MM.1S (cell line): ENCODE results near the gene SWSAP1.
A peak's percentile ranks its signal among the peaks of the same experiment; 100 is the strongest.

Experiments
- DNase-seq: peaks from one replicate; pipeline ENCODE4 v3.0.0-alpha.2; 2015
- H2AFZ ChIP-seq: fragments of 300-600 bp; sonication (generic); 2 replicates; pipeline ENCODE4 v1.6.0; 2016; ENCODE audit warnings: antibody characterized with exemption, low read length
- H3F3A ChIP-seq: fragments of 300-600 bp; sonication (generic); 2 replicates; pipeline ENCODE4 v1.6.1; 2016; ENCODE audit warnings: mild to moderate bottlenecking, antibody characterized with exemption, low read length, moderate library complexity, mixed read lengths; ENCODE audit not compliant: insufficient read depth
- H3K27ac ChIP-seq: fragments of 300-600 bp; sonication (generic); 2 replicates; pipeline ENCODE4 v1.5.1; 2016; ENCODE audit warnings: mild to moderate bottlenecking, low read length
- H3K27me3 ChIP-seq: fragments of 300-600 bp; sonication (generic); replicated peaks from 2 replicates; pipeline ENCODE4 v1.6.0; 2016; ENCODE audit warnings: low read length; ENCODE audit not compliant: insufficient read depth
- H3K36me3 ChIP-seq: fragments of 300-600 bp; sonication (generic); replicated peaks from 2 replicates; pipeline ENCODE4 v1.6.1; 2016; ENCODE audit warnings: mild to moderate bottlenecking, low read length, mixed read lengths; ENCODE audit not compliant: insufficient read depth
- H3K4me1 ChIP-seq: fragments of 300-600 bp; sonication (generic); 2 replicates; pipeline ENCODE4 v1.6.1; 2016; ENCODE audit warnings: low read length, mixed read lengths
- H3K4me2 ChIP-seq: fragments of 300-600 bp; sonication (generic); 2 replicates; pipeline ENCODE4 v1.6.0; 2016; ENCODE audit warnings: low read depth, low read length
- H3K4me3 ChIP-seq: fragments of 300-600 bp; sonication (generic); 2 replicates; pipeline ENCODE4 v1.5.1; 2016; ENCODE audit warnings: low read length, mixed read lengths
- H3K79me2 ChIP-seq: fragments of 300-600 bp; sonication (generic); 2 replicates; pipeline ENCODE4 v1.6.1; 2016; ENCODE audit warnings: mixed run types, low read length, mixed read lengths
- H3K9ac ChIP-seq: fragments of 300-600 bp; sonication (generic); 2 replicates; pipeline ENCODE4 v1.6.1; 2016; ENCODE audit warnings: low read length, mixed read lengths
- H3K9me2 ChIP-seq: fragments of 300-600 bp; sonication (generic); replicated peaks from 2 replicates; pipeline ENCODE4 v1.6.1; 2016; ENCODE audit warnings: mild to moderate bottlenecking, low read length, mixed read lengths; ENCODE audit not compliant: insufficient read depth
- H3K9me3 ChIP-seq: fragments of 300-600 bp; sonication (generic); replicated peaks from 2 replicates; pipeline ENCODE4 v1.6.1; 2016; ENCODE audit warnings: mild to moderate bottlenecking, low read length, mixed read lengths; ENCODE audit not compliant: insufficient read depth
- H4K20me1 ChIP-seq: fragments of 300-600 bp; sonication (generic); 2 replicates; pipeline ENCODE4 v1.6.1; 2016; ENCODE audit warnings: mild to moderate bottlenecking, low read length, moderate library complexity, mixed read lengths; ENCODE audit not compliant: insufficient read depth
- CTCF ChIP-seq: fragments of 300-600 bp; sonication (generic); IDR thresholded peaks from 2 replicates; pipeline ENCODE4 v1.5.1; 2016; ENCODE audit warnings: antibody characterized with exemption, low read length, mixed read lengths
- EZH2 ChIP-seq: fragments of 300-600 bp; sonication (generic); optimal IDR thresholded peaks from 2 replicates; pipeline ENCODE3; 2017; ENCODE audit warnings: low read depth, mild to moderate bottlenecking, antibody characterized with exemption, low read length, mixed read lengths
- EZH2phosphoT487 ChIP-seq: fragments of 300-600 bp; sonication (generic); IDR thresholded peaks from 2 replicates; pipeline ENCODE4 v1.6.1; 2018; ENCODE audit warnings: antibody characterized with exemption, low read length

Gene SWSAP1

GRCh38 chr19:11379857-11380350 is 5.4 kb downstream of the SWSAP1 start:
- H3K4me1 ChIP-seq: peaks cover 30% of the 10 kb centered on the region
- peak overlapping the region; percentile 93 for H2AFZ ChIP-seq
- peak overlapping the region; percentile 80; the same call in 1 of the 2 replicates for H3K9ac ChIP-seq
- peaks cover 20% of the 10 kb centered on the region; the same call in 1 of the 2 replicates for H3F3A ChIP-seq
- H3K79me2 ChIP-seq: peaks cover 12% of the 10 kb centered on the region
- no peaks in the 10 kb centered on the region for H4K20me1 ChIP-seq
- H3K27me3 ChIP-seq: peaks cover 21% of the 10 kb centered on the region
- DNase-seq: no peak
- H3K9me3 ChIP-seq: no peaks in the 10 kb centered on the region
- peak overlapping the region; percentile 92; the same call in 1 of the 2 replicates for H3K27ac ChIP-seq
- no peaks in the 10 kb centered on the region for H3K36me3 ChIP-seq
- no peaks in the 10 kb centered on the region for H3K9me2 ChIP-seq
- peak overlapping the region; percentile 88 for H3K4me3 ChIP-seq
- TF ChIP-seq EZH2 (no peak), EZH2phosphoT487 (no peak), CTCF (no peak)
- H3K4me2 ChIP-seq: peak overlapping the region; percentile 79

- Histone ChIP-seq H3K4me3 (peak overlapping the region; percentile 88), H3K27ac (peak overlapping the region; percentile 92), H3K9ac (peak overlapping the region; percentile 80), H4K20me1 (no peaks in the 10 kb centered on the region), H3F3A (peaks cover 20% of the 10 kb centered on the region; the same call in 1 of the 2 replicates), H3K79me2 (peaks cover 7% of the 10 kb centered on the region), H3K4me2 (peak overlapping the region; percentile 79), H3K9me3 (no peaks in the 10 kb centered on the region), H2AFZ (peak overlapping the region; percentile 93), H3K4me1 (peaks cover 26% of the 10 kb centered on the region), H3K36me3 (no peaks in the 10 kb centered on the region), H3K9me2 (no peaks in the 10 kb centered on the region), H3K27me3 (peaks cover 23% of the 10 kb centered on the region)
- TF ChIP-seq EZH2 (no peak), EZH2phosphoT487 (no peak), CTCF (peak; percentile 78)
- peak; percentile 98 for DNase-seq
These were observed 6.4 kb downstream of the SWSAP1 start for GRCh38 chr19:11380653-11381537.

- no peak overlapping the region for H2AFZ ChIP-seq
- H3K27ac ChIP-seq: no peak overlapping the region
- no peaks in the 10 kb centered on the region for H3K9me2 ChIP-seq
- H3F3A ChIP-seq: peaks cover 20% of the 10 kb centered on the region; the same call in 1 of the 2 replicates
- no peak overlapping the region for H3K9ac ChIP-seq
- no peak for DNase-seq
- no peaks in the 10 kb centered on the region for H4K20me1 ChIP-seq
- H3K27me3 ChIP-seq: peaks cover 26% of the 10 kb centered on the region
- H3K9me3 ChIP-seq: no peaks in the 10 kb centered on the region
- H3K4me1 ChIP-seq: peaks cover 17% of the 10 kb centered on the region
- no peaks in the 10 kb centered on the region for H3K36me3 ChIP-seq
- peak; percentile 45 for TF ChIP-seq CTCF
- TF ChIP-seq EZH2: no peak
- H3K4me3 ChIP-seq: peak overlapping the region; percentile 22; the same call in 1 of the 2 replicates
- peaks cover 4% of the 10 kb centered on the region; the same call in 1 of the 2 replicates for H3K79me2 ChIP-seq
- peak overlapping the region; percentile 72; the same call in 1 of the 2 replicates for H3K4me2 ChIP-seq
These were observed 8.6 kb downstream of the SWSAP1 start for GRCh38 chr19:11382898-11383705.
